A673 (cell line): ENCODE measurements around the gene ELF3. TPM values are rescaled to one million over a fixed set of nuclear protein-coding genes. Genes with fewer than 3 reads are reported as not detected.

ENCODE experiments used
- BruUV-seq: library from RNA; stranded (reverse); fragments of 400-500 nt; replicated peaks from 2 replicates; lab custom pipeline; 2021; lab: Mats Ljungman, UMichigan
- CTCF ChIA-PET: fragments of 300-600 bp; sonication (Branson Sonifier 250); formaldehyde crosslinking; loops from one replicate; lab custom pipeline; 2022; ENCODE audit warnings: antibody characterized with exemption; lab: Charles Lee
- POLR2A ChIA-PET: fragments of 300-600 bp; sonication (Branson Sonifier 250); formaldehyde crosslinking; loops from one replicate; lab custom pipeline; 2022; ENCODE audit warnings: antibody characterized with exemption; ENCODE audit not compliant: low non-redundant PET; lab: Charles Lee
- DNase-seq: peaks from one replicate; pipeline ENCODE4 v3.0.0-alpha.2; 2015; ENCODE audit warnings: low spot score
- H3K27ac ChIP-seq: fragments of 200-600 bp; sonication (generic); 2 replicates; pipeline ENCODE4 v1.5.1; 2016; ENCODE audit warnings: mixed run types, low read depth, mild to moderate bottlenecking, mixed read lengths, antibody characterized with exemption, low read length; ENCODE audit not compliant: poor library complexity, severe bottlenecking
- H3K27me3 ChIP-seq: fragments of 200-600 bp; sonication (generic); replicated peaks from 2 replicates; pipeline ENCODE4 v1.6.1; 2017; ENCODE audit warnings: mixed run types, low read depth, mild to moderate bottlenecking, mixed read lengths, antibody characterized with exemption, low read length; ENCODE audit not compliant: insufficient read depth, poor library complexity
- H3K36me3 ChIP-seq: fragments of 200-600 bp; sonication (generic); 2 replicates; pipeline ENCODE4 v1.6.1; 2016; ENCODE audit warnings: mixed run types, mild to moderate bottlenecking, mixed read lengths, antibody characterized with exemption, low read length; ENCODE audit not compliant: insufficient read depth, poor library complexity, severe bottlenecking
- H3K4me1 ChIP-seq: fragments of 200-600 bp; sonication (generic); 2 replicates; pipeline ENCODE4 v1.6.1; 2017; ENCODE audit warnings: mixed run types, mild to moderate bottlenecking, mixed read lengths, antibody characterized with exemption, low read length; ENCODE audit not compliant: insufficient read depth, poor library complexity, severe bottlenecking
- H3K4me3 ChIP-seq: fragments of 200-600 bp; sonication (generic); 2 replicates; pipeline ENCODE4 v1.5.1; 2016; ENCODE audit warnings: low read depth, mixed run types, mild to moderate bottlenecking, mixed read lengths, low read length; ENCODE audit not compliant: poor library complexity, severe bottlenecking
- H3K9me3 ChIP-seq: fragments of 200-600 bp; sonication (generic); 2 replicates; pipeline ENCODE4 v1.6.1; 2016; ENCODE audit warnings: mixed run types, low read depth, mild to moderate bottlenecking, mixed read lengths, antibody characterized with exemption, low read length; ENCODE audit not compliant: poor library complexity, severe bottlenecking
- EZH2 ChIP-seq: fragments of 200-600 bp; sonication (generic); IDR thresholded peaks from 2 replicates; pipeline ENCODE4 v1.6.1; 2017; ENCODE audit warnings: borderline replicate concordance, low read depth, mild to moderate bottlenecking, mixed read lengths, antibody characterized with exemption, low read length; ENCODE audit not compliant: poor library complexity, severe bottlenecking
- intact Hi-C: fragments of 100-400 bp; cut with micrococcal nuclease; formaldehyde crosslinking; loops from one replicate; pipeline ENCODE4 v1.10.0; 2022; ENCODE audit not compliant: unreplicated experiment
- total RNA-seq: library from RNA; stranded (reverse); gene quantifications from 2 replicates; pipeline ENCODE4 v1.2.3, GENCODE V29; 2021
- TF ChIP-seq, protein P1 (sequence below): fragments of 300-800, 200-600 bp; sonication (generic); conservative IDR thresholded peaks from 2 replicates; pipeline ENCODE4 v1.5.1; 2017; ENCODE audit warnings: low read depth, mild to moderate bottlenecking, antibody characterized with exemption, low read length, moderate library complexity, mixed read lengths

Gene ELF3
- total RNA-seq, 1 experiment from 2014 or later = 0.56 TPM

DNA sequence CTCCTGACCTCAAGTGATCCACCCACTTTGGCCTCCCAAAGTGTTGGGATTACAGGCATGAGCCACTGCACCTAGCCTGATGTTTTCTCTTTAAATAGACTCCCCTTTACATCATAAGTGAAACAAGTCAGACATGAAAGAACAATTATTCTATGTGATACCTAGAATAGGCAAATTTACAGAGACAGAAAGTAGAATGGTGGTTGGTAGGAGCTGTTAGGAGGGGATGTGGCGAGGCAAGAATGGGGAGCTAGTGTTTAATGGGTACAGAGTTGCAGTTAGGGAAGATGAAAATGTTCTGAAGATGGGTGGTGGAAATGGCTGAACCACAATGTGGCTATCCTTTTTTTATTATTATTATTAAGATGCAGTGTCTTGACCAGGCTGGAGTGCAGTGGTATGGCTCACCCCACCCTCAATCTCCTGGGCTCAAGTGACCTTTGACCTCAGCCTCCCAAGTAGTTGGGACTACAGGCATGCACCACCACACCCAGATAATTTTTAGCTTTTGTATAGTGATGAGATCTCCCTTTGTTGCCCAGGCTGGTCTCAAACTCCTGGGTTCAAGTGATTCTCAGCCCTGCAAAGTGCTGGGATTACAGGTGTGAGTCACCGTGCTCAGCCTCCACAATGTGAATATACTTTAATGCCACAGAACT lies 28.4 kb downstream of the ELF3 start:
- CTCF ChIA-PET = no interaction called here
- Histone ChIP-seq H3K27ac (no peak overlapping the region), H3K4me3 (no peak overlapping the region), H3K27me3 (no peaks in the 10 kb centered on the region), H3K9me3 (no peaks in the 10 kb centered on the region), H3K36me3 (no peaks in the 10 kb centered on the region), H3K4me1 (peaks cover 10% of the 10 kb centered on the region)
- intact Hi-C loops = no loop called here
- POLR2A ChIA-PET = no interaction called here
- TF ChIP-seq, protein P1, sequence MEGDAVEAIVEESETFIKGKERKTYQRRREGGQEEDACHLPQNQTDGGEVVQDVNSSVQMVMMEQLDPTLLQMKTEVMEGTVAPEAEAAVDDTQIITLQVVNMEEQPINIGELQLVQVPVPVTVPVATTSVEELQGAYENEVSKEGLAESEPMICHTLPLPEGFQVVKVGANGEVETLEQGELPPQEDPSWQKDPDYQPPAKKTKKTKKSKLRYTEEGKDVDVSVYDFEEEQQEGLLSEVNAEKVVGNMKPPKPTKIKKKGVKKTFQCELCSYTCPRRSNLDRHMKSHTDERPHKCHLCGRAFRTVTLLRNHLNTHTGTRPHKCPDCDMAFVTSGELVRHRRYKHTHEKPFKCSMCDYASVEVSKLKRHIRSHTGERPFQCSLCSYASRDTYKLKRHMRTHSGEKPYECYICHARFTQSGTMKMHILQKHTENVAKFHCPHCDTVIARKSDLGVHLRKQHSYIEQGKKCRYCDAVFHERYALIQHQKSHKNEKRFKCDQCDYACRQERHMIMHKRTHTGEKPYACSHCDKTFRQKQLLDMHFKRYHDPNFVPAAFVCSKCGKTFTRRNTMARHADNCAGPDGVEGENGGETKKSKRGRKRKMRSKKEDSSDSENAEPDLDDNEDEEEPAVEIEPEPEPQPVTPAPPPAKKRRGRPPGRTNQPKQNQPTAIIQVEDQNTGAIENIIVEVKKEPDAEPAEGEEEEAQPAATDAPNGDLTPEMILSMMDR = no peak
- TF ChIP-seq EZH2 = no peak
- no peak for DNase-seq
- BruUV-seq = no TSS peak

DNA sequence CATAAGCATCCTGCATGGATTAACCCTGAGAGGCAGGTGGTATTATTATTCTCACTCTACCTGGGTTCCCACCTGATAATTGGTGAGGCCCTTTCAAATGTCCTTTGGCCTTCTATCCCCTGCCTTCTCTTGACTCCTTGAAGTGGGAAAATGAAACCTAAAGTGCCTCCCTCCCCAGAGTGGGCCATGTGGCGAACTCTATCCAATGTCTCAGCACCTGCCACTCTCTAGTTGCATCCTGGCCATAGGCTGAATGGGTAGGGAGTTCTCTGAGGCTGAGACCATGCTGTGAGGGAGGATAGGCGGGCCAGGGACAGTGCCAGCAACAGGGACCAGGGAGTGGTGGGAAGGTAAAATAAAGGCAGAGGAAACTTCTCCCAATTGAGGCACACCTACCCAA lies 35.3 kb downstream of the ELF3 start:
- no peaks in the 10 kb centered on the region for H3K9me3 ChIP-seq
- H3K4me3 ChIP-seq = no peak overlapping the region
- intact Hi-C loops = no loop called here
- BruUV-seq = no TSS peak
- ChIA-PET POLR2A (no interaction called here), CTCF (no interaction called here)
- no peak overlapping the region for H3K27ac ChIP-seq
- H3K4me1 ChIP-seq = no peaks in the 10 kb centered on the region
- H3K27me3 ChIP-seq = no peaks in the 10 kb centered on the region
- no peaks in the 10 kb centered on the region for H3K36me3 ChIP-seq
- no peak for TF ChIP-seq EZH2
- TF ChIP-seq, protein P1 = no peak
- DNase-seq = no peak

DNA sequence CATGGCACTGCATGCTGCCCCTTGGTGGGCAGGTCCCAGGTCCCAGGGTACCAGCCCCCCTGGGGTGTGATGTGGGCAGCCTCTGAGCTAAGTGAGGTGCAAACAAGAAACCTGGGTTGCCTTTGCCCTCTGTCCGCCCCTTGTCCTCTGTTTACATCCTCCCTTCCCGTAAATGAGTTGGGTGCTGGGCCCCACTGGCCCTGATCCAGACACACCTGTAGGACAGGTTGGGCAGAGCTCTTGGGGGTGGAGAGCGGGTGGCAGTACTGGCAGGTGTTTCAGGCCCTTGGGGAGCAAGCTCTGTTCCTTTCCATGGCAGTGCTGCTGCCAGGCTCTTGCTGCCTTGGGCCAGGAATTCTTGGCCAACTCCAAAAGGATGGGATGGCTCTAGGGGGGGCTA lies 35.8 kb downstream of the ELF3 start:
- Histone ChIP-seq H3K4me1 (no peaks in the 10 kb centered on the region), H3K9me3 (no peaks in the 10 kb centered on the region), H3K36me3 (no peaks in the 10 kb centered on the region), H3K27me3 (no peaks in the 10 kb centered on the region), H3K4me3 (no peak overlapping the region), H3K27ac (no peak overlapping the region)
- DNase-seq = no peak
- TF ChIP-seq, protein P1 = no peak
- no peak for TF ChIP-seq EZH2
- intact Hi-C loops = no loop called here
- POLR2A ChIA-PET = no interaction called here
- BruUV-seq = no TSS peak
- CTCF ChIA-PET = interaction anchor here (0.6 kb wide), 1 partner anchor 1521 kb away, joined by 5 read pairs; no protein-coding TSS in a partner anchor
